AG08395 (cell line): Measurements from ENCODE around the gene MTF1.
"Not testable (repeated sequence)": the region's sequence is repeated elsewhere in the genome, so short reads cannot be mapped to it uniquely, and the experiment has no call there.

Experiments used
- DNase-seq: peaks from one replicate; pipeline ENCODE4 v3.0.0; 2012; ENCODE audit warnings: mixed read lengths, low spot score

Gene MTF1

DNA sequence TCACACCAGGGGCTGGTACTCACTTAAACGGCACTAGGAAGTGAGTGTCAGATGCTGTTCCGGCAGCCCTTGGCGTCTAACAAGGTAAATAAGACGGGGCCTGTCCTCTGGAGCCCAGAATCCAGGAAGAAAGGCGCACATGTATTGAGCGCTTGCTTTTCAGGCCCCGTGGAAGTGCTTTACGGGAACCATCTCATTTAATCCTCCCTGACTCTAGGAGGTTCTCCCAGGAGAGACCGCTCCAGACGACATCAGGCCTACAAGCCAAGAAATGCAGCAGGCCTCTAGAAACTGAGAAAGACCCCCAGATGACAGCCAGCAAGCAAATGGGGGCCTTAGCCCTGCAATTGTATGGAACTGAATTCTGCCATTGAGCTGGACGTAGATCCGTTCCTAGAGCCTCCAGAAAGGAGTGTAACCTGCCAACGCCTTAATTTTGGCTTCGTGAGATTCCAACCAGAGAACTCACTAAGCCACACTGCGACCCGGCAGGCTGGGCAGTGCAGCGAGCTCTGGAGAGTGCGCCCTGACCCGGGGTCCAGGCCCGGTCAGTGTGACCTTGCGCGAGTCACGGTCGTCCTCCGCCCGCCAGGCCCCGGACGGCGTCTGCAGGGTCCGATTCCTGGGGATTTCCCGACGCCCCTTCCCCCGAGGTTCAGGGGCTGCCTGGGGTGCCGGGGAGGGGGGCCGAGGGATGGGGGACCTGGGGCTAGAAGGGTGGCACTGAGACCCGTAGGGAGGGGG is 66.3 kb downstream of the MTF1 start:
- DNase-seq: no peak

DNA sequence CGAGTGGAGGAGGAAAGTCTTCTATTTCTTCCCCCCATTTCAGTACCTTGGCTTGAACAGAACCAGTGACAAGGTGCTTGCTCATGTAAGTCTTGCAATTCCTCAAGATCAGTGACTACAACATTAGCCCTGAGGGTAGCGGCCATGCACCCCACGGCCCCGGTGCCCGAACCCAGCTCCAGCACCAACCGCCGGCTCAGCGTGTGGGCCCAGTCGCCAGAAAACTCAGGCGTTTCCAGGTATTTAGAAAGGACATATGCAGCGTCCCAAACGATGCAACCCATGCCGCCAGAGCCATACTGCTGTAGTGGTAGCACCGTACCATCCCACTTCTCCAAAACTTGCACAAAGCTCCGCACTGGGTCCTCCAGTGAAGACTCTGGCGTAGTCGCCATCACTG is 76.9 kb downstream of the MTF1 start:
- DNase-seq: no peak

GRCh38 chr1:37778654-37779053 is 80.7 kb downstream of the MTF1 start:
- no peak for DNase-seq

GRCh38 chr1:37776946-37777516 is 82.4 kb downstream of the MTF1 start:
- DNase-seq: no peak

- DNase-seq: not testable (repeated sequence)
Measured at GRCh38 chr1:37771440-37771839, 88.0 kb downstream of the MTF1 start.

DNA sequence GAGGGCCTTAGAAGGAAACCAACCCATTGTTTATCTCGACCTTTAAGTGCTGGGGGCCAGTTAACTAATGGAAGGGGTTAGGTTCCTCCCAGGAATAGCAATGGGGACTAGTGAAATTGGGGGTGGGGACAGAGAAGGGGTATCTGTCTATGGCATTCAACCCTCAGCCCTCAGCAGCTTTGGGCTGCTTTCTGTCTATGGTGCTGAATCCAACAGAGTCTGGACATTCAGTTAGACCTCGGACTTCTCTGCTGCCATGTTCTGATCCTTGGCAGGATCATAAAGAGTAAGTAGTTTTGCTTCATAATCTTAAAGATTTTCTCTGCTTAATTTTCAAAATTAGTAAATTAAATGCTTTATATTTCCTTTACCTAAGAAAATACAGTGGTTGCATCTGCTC is 91.9 kb downstream of the MTF1 start:
- DNase-seq: no peak

GRCh38 chr1:37765916-37766664 is 93.3 kb downstream of the MTF1 start:
- DNase-seq: no peak

DNA sequence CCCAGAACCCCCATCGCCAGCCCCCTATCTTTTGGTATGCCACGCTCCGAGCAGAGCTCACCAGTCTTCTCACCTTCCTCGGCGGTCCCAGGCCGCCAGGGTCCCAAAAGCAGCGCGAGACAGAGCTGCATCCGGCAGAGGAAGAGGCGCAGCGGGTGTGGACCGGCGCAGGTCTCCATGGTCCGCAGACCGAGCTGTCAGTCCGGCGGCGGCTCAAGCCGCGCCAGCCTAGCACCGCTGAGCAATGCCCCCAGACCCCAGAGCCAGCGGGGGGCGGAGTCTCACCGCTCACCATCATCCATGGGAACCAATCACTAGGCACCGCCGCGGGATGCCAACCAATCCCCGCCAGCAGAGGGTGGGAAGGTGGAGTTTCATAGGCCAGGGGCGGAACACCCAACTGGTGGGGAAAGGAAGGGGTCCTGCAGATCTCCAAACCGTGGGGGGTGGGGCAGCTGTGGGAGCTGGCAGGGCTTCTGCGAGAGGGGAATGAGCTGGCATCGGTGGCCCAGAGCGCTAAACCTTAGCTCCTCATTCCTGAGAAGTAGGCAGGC is 94.4 kb downstream of the MTF1 start, which contains the start of gene EPHA10:
EPHA10 (minus strand) TSS at position 233 of the 554 bp plus-strand sequence; CDS start at position 179, 54 bp downstream.
- no peak for DNase-seq

GRCh38 chr1:37764414-37764825 is 95.0 kb downstream of the MTF1 start:
- peak; percentile 68 for DNase-seq

DNA sequence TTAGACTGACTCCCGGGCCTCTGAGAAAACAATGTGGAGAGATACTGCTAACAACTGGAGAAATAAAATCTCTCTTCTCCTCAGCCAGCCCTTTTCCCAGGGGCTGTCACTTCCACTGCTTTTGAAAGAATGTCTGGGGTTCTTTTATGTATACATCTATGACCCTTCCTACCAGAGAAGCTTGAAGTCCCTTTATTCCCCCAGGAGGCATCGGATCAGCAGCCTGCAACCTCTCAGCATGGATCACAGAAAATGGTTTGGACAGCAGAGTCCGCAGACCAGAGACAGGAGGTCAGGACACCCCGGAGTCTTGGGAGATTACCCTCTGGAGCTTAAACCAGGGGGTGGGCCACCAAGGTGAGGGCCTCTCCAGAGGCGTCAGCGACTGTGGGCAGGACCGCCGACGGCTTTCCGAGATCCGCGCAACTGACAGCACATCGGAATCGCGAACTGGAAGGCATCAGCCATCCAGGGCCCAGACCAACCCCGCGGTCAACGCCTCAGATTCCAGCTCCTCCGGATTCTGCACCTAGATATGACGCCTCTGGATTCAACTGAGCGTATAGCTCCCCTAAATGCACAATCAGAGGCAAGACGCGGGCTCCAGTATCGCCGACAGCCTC is 95.5 kb downstream of the MTF1 start:
- DNase-seq: no peak

GRCh38 chr1:37762516-37762915 is 96.9 kb downstream of the MTF1 start:
- no peak for DNase-seq

- DNase-seq: no peak
Measured at GRCh38 chr1:37761416-37762095, 97.8 kb downstream of the MTF1 start.
